Amniotic epithelial cell (primary cell): Measurements from ENCODE around the gene TIMM22.
"Not testable (repeated sequence)": the region's sequence is repeated elsewhere in the genome, so short reads cannot be mapped to it uniquely, and the experiment has no call there.

ENCODE experiments used
- DNase-seq: peaks from one replicate; pipeline ENCODE4 v3.0.0-alpha.2; 2010; ENCODE audit warnings: low read depth

The TIMM22 gene

GRCh38 chr17:973053-973452 lies 23.9 kb upstream of the TIMM22 start:
- peak; percentile 80 for DNase-seq

GRCh38 chr17:974778-975177 lies 22.2 kb upstream of the TIMM22 start:
- DNase-seq, result not testable (repeated sequence)

- DNase-seq, result no peak
Measured at GRCh38 chr17:975371-975915, 21.5 kb upstream of the TIMM22 start.

- no peak for DNase-seq
Measured at GRCh38 chr17:976312-976711, 20.6 kb upstream of the TIMM22 start.

- DNase-seq, result no peak
Measured at GRCh38 chr17:977166-977565, 19.8 kb upstream of the TIMM22 start.

- no peak for DNase-seq
Measured at GRCh38 chr17:978103-979093, 18.5 kb upstream of the TIMM22 start.

GRCh38 chr17:979212-979538 lies 17.8 kb upstream of the TIMM22 start:
- no peak for DNase-seq

- no peak for DNase-seq
Measured at GRCh38 chr17:979539-980405, 17.2 kb upstream of the TIMM22 start, which contains the start of gene NXN. NXN (minus strand) TSS chr17:979776.

- peak; percentile 77 for DNase-seq
Measured at GRCh38 chr17:980406-981291, 16.3 kb upstream of the TIMM22 start.

- DNase-seq, result no peak
Measured at GRCh38 chr17:981292-981658, 15.7 kb upstream of the TIMM22 start.

GRCh38 chr17:983921-984320 lies 13.0 kb upstream of the TIMM22 start:
- no peak for DNase-seq

GRCh38 chr17:986322-986929 lies 10.5 kb upstream of the TIMM22 start:
- DNase-seq, result no peak

- no peak for DNase-seq
Measured at GRCh38 chr17:987931-988330, 9.0 kb upstream of the TIMM22 start.

GRCh38 chr17:988561-988960 lies 8.4 kb upstream of the TIMM22 start:
- no peak for DNase-seq

GRCh38 chr17:992933-993332 lies 4.0 kb upstream of the TIMM22 start:
- no peak for DNase-seq

GRCh38 chr17:995324-995723 lies 1.6 kb upstream of the TIMM22 start:
- DNase-seq, result not testable (repeated sequence)

GRCh38 chr17:998111-998510 lies 1.2 kb downstream of the TIMM22 start:
- DNase-seq, result no peak

GRCh38 chr17:1000597-1001461 lies 3.9 kb downstream of the TIMM22 start:
- DNase-seq, result no peak

- peak; percentile 49 for DNase-seq
Measured at GRCh38 chr17:1001640-1002411, 4.9 kb downstream of the TIMM22 start.

GRCh38 chr17:1002412-1002753 lies 5.5 kb downstream of the TIMM22 start:
- DNase-seq, result no peak
